Immature natural killer cell (primary cell): ENCODE data around the gene KAZALD1. TPM values are rescaled to one million over a fixed set of nuclear protein-coding genes. Genes with fewer than 3 reads are reported as not detected.
A peak's percentile ranks its signal among the peaks of the same experiment; 100 is the strongest.

Source experiments
- DNase-seq, 3 donors: peaks; one replicate each; pipeline ENCODE4 v3.0.0; 2022; ENCODE audit warnings: mixed read lengths in 1 of 3
- H3K27ac Mint-ChIP-seq, 6 donors: one replicate each; pipeline ENCODE4 v1.8.0; 2020; ENCODE audit warnings: mixed read lengths in 6 of 6, mild to moderate bottlenecking in 5 of 6, inconsistent platforms in 4 of 6, moderate library complexity in 3 of 6
- H3K27me3 Mint-ChIP-seq, 3 donors: one replicate each; pipeline ENCODE4 v1.8.0; 2020 to 2021; ENCODE audit warnings: low read depth in 3 of 3, mild to moderate bottlenecking in 3 of 3, mixed read lengths in 3 of 3, moderate library complexity in 3 of 3, inconsistent platforms in 1 of 3
- H3K36me3 Mint-ChIP-seq, 3 donors: one replicate each; pipeline ENCODE4 v1.8.0; 2020; ENCODE audit warnings: mixed read lengths in 3 of 3, inconsistent platforms in 2 of 3, mild to moderate bottlenecking in 2 of 3
- H3K4me1 Mint-ChIP-seq, 2 donors: one replicate each; pipeline ENCODE4 v1.8.0; 2020; ENCODE audit warnings: inconsistent platforms in 2 of 2, mild to moderate bottlenecking in 2 of 2, mixed read lengths in 2 of 2, moderate library complexity in 1 of 2
- H3K4me3 Mint-ChIP-seq, 5 donors: one replicate each; pipeline ENCODE4 v1.8.0; 2020; ENCODE audit warnings: mild to moderate bottlenecking in 5 of 5, mixed read lengths in 5 of 5, inconsistent platforms in 3 of 5, moderate library complexity in 3 of 5
- H3K9me3 Mint-ChIP-seq, 6 donors: one replicate each; pipeline ENCODE4 v1.8.0; 2020; ENCODE audit warnings: mild to moderate bottlenecking in 6 of 6, mixed read lengths in 6 of 6, inconsistent platforms in 4 of 6, moderate library complexity in 3 of 6
- polyA plus RNA-seq, 3 donors: library from polyadenylated mRNA; unstranded; fragments of 300-500 nt; fragmentation: Illumina TruSeq; gene quantifications; one replicate each; pipeline ENCODE4 v1.2.3, GENCODE V29; 2021

Gene KAZALD1
- polyA plus RNA-seq, 3 donors from 2014 or later: not detected

- Mint-ChIP-seq H3K27ac (peak overlapping the region in 4 of 6 donors; percentile 55 to 91 (median 77)), H3K27me3 (peaks cover 20 to 29% (median 27%) of the 10 kb centered on the region in 3 donors), H3K4me1 (peaks cover 40 to 42% of the 10 kb centered on the region in 2 donors), H3K9me3 (no peaks in the 10 kb centered on the region), H3K4me3 (peak overlapping the region; percentile 64 to 93 (median 67)), H3K36me3 (no peaks in the 10 kb centered on the region)
- DNase-seq: peak; percentile 45 to 57 (median 56)
Measured at GRCh38 chr10:101062232-101063049, 652 bp downstream of the KAZALD1 start.

- no peak for DNase-seq
- Mint-ChIP-seq H3K4me1 (peaks cover 46% of the 10 kb centered on the region in 2 donors), H3K9me3 (no peaks in the 10 kb centered on the region), H3K36me3 (no peaks in the 10 kb centered on the region), H3K27ac (no peak overlapping the region), H3K27me3 (peaks cover 22 to 32% (median 30%) of the 10 kb centered on the region in 3 donors), H3K4me3 (peak overlapping the region in 4 of 5 donors; percentile 14 to 51 (median 30))
Measured at GRCh38 chr10:101063050-101063525, 1.3 kb downstream of the KAZALD1 start.

GRCh38 chr10:101063548-101064414, 2.0 kb downstream of the KAZALD1 start:
- no peak for DNase-seq
- Mint-ChIP-seq H3K27me3 (peaks cover 22 to 34% (median 30%) of the 10 kb centered on the region in 3 donors), H3K4me1 (peaks cover 46% of the 10 kb centered on the region in 2 donors), H3K4me3 (peak overlapping the region; percentile 22 to 65 (median 51)), H3K36me3 (no peaks in the 10 kb centered on the region), H3K27ac (peak overlapping the region in 1 of 6 donors; percentile 74), H3K9me3 (no peaks in the 10 kb centered on the region)

GRCh38 chr10:101064415-101065030, 2.7 kb downstream of the KAZALD1 start:
- Mint-ChIP-seq H3K27ac (no peak overlapping the region), H3K9me3 (no peaks in the 10 kb centered on the region), H3K4me3 (peak overlapping the region in 2 of 5 donors; percentile 14 to 45)

GRCh38 chr10:101065481-101066145, 3.8 kb downstream of the KAZALD1 start:
- peaks cover 21 to 30% (median 30%) of the 10 kb centered on the region in 3 donors for H3K27me3 Mint-ChIP-seq
- H3K4me3 Mint-ChIP-seq: peak overlapping the region in 4 of 5 donors; percentile 7 to 51 (median 26)
- H3K9me3 Mint-ChIP-seq: no peaks in the 10 kb centered on the region
- no peaks in the 10 kb centered on the region for H3K36me3 Mint-ChIP-seq
- no peak for DNase-seq
- H3K4me1 Mint-ChIP-seq: peaks cover 35 to 41% of the 10 kb centered on the region in 2 donors
- no peak overlapping the region for H3K27ac Mint-ChIP-seq

More at GRCh38 chr10:101064415-101065030, 2.7 kb downstream of the KAZALD1 start:
- Mint-ChIP-seq H3K27me3 (peaks cover 25 to 34% (median 30%) of the 10 kb centered on the region in 3 donors), H3K36me3 (no peaks in the 10 kb centered on the region), H3K4me1 (peaks cover 46% of the 10 kb centered on the region in 2 donors)
- no peak for DNase-seq

- Mint-ChIP-seq H3K27me3 (peaks cover 19 to 27% (median 26%) of the 10 kb centered on the region in 3 donors), H3K27ac (no peak overlapping the region), H3K4me3 (peak overlapping the region; percentile 21 to 51 (median 33)), H3K9me3 (no peaks in the 10 kb centered on the region), H3K4me1 (peaks cover 32 to 40% of the 10 kb centered on the region in 2 donors), H3K36me3 (no peaks in the 10 kb centered on the region)
- peak in 2 of 3 donors; percentile 20 to 34 for DNase-seq
Measured at GRCh38 chr10:101066146-101066895, 4.5 kb downstream of the KAZALD1 start.

GRCh38 chr10:101066896-101067355, 5.1 kb downstream of the KAZALD1 start:
- Mint-ChIP-seq H3K4me3 (peak overlapping the region; percentile 80 to 90 (median 89)), H3K36me3 (no peaks in the 10 kb centered on the region), H3K27ac (no peak overlapping the region), H3K4me1 (peaks cover 26 to 35% of the 10 kb centered on the region in 2 donors), H3K9me3 (no peaks in the 10 kb centered on the region), H3K27me3 (peaks cover 19 to 27% (median 23%) of the 10 kb centered on the region in 3 donors)
- no peak for DNase-seq

- Mint-ChIP-seq H3K4me3 (peak overlapping the region; percentile 80 to 90 (median 89)), H3K4me1 (peaks cover 20 to 29% of the 10 kb centered on the region in 2 donors), H3K27me3 (peaks cover 19 to 33% (median 26%) of the 10 kb centered on the region in 3 donors), H3K9me3 (no peaks in the 10 kb centered on the region), H3K36me3 (no peaks in the 10 kb centered on the region), H3K27ac (no peak overlapping the region)
- peak; percentile 69 to 73 (median 71) for DNase-seq
Measured at GRCh38 chr10:101067356-101068083, 5.7 kb downstream of the KAZALD1 start.

- H3K27me3 Mint-ChIP-seq: peaks cover 20 to 28% (median 26%) of the 10 kb centered on the region in 3 donors
- no peak overlapping the region for H3K4me3 Mint-ChIP-seq
- H3K4me1 Mint-ChIP-seq: peaks cover 14 to 19% of the 10 kb centered on the region in 2 donors
- H3K36me3 Mint-ChIP-seq: no peaks in the 10 kb centered on the region
- DNase-seq: no peak
- H3K27ac Mint-ChIP-seq: no peak overlapping the region
- peaks cover 0 to 2% (median 0%) of the 10 kb centered on the region in 6 donors for H3K9me3 Mint-ChIP-seq
Measured at GRCh38 chr10:101069441-101069840, 7.7 kb downstream of the KAZALD1 start.

- no peak overlapping the region for H3K27ac Mint-ChIP-seq
- no peak overlapping the region for H3K4me3 Mint-ChIP-seq
- no peak for DNase-seq
- H3K4me1 Mint-ChIP-seq: peaks cover 14 to 19% of the 10 kb centered on the region in 2 donors
- no peaks in the 10 kb centered on the region for H3K36me3 Mint-ChIP-seq
- peaks cover 0 to 2% (median 0%) of the 10 kb centered on the region in 6 donors for H3K9me3 Mint-ChIP-seq
- H3K27me3 Mint-ChIP-seq: peaks cover 16 to 28% (median 26%) of the 10 kb centered on the region in 3 donors
Measured at GRCh38 chr10:101070098-101070497, 8.3 kb downstream of the KAZALD1 start.

GRCh38 chr10:101071267-101071884, 9.6 kb downstream of the KAZALD1 start:
- no peak overlapping the region for H3K4me3 Mint-ChIP-seq
- H3K36me3 Mint-ChIP-seq: no peaks in the 10 kb centered on the region
- H3K9me3 Mint-ChIP-seq: peaks cover 0 to 2% (median 0%) of the 10 kb centered on the region in 6 donors
- H3K27me3 Mint-ChIP-seq: peaks cover 13 to 17% (median 17%) of the 10 kb centered on the region in 3 donors
- no peak overlapping the region for H3K27ac Mint-ChIP-seq
- no peak for DNase-seq
- peaks cover 7 to 12% of the 10 kb centered on the region in 2 donors for H3K4me1 Mint-ChIP-seq
